ENCODE results near the gene PPIE. TPM values are rescaled to one million over a fixed set of nuclear protein-coding genes. Genes with fewer than 3 reads are reported as not detected.
A peak's percentile ranks its signal among the peaks of the same experiment; 100 is the strongest.
"Not testable (repeated sequence)": the region's sequence is repeated elsewhere in the genome, so short reads cannot be mapped to it uniquely, and the experiment has no call there.

The PPIE gene
- total RNA-seq, 1 donor from 2014 or later = 67.1 TPM

- DNase-seq (ENCODE audit: low read depth) (no peak), FAIRE-seq (no peak)
- TF ChIP-seq CTCF (IDR thresholded peaks at IDR 0.05; ENCODE audit: insufficient read depth, low read length, severe bottlenecking) = no peak
- no peak overlapping the region for H3K4me3 ChIP-seq (ENCODE audit: low read depth, low read length)
- H3K36me3 ChIP-seq (ENCODE audit: control insufficient read depth, insufficient read depth, low read length) = no peaks in the 10 kb centered on the region
- H3K27me3 ChIP-seq (ENCODE audit: control insufficient read depth, insufficient read depth, low read length) = peaks cover 9% of the 10 kb centered on the region
These were observed 53.2 kb downstream of the PPIE start for GRCh38 chr1:39791838-39792237.

GRCh38 chr1:39795651-39796050 is 57.0 kb downstream of the PPIE start:
- no peaks in the 10 kb centered on the region for H3K27me3 ChIP-seq (ENCODE audit: control insufficient read depth, insufficient read depth, low read length)
- no peak for TF ChIP-seq CTCF (IDR thresholded peaks at IDR 0.05; ENCODE audit: insufficient read depth, low read length, severe bottlenecking)
- H3K4me3 ChIP-seq (ENCODE audit: low read depth, low read length) = no peak overlapping the region
- no peak for DNase-seq (ENCODE audit: low read depth)
- H3K36me3 ChIP-seq (ENCODE audit: control insufficient read depth, insufficient read depth, low read length) = no peaks in the 10 kb centered on the region
- no peak for FAIRE-seq

GRCh38 chr1:39798859-39799769 is 60.4 kb downstream of the PPIE start:
- DNase-seq (ENCODE audit: low read depth) (peak; percentile 65), FAIRE-seq (peak; percentile 92)
- not testable (repeated sequence) for H3K4me3 ChIP-seq (ENCODE audit: low read depth, low read length); H3K36me3 ChIP-seq (ENCODE audit: control insufficient read depth, insufficient read depth, low read length); H3K27me3 ChIP-seq (ENCODE audit: control insufficient read depth, insufficient read depth, low read length)
- peak; percentile 41 for TF ChIP-seq CTCF (IDR thresholded peaks at IDR 0.05; ENCODE audit: insufficient read depth, low read length, severe bottlenecking)

GRCh38 chr1:39799770-39800470 is 61.2 kb downstream of the PPIE start:
- DNase-seq (ENCODE audit: low read depth) = peak; percentile 97
- TF ChIP-seq CTCF (IDR thresholded peaks at IDR 0.05; ENCODE audit: insufficient read depth, low read length, severe bottlenecking) = peak; percentile 72
- no peak for FAIRE-seq
- Histone ChIP-seq H3K36me3 (ENCODE audit: control insufficient read depth, insufficient read depth, low read length) (no peaks in the 10 kb centered on the region), H3K4me3 (ENCODE audit: low read depth, low read length) (no peak overlapping the region), H3K27me3 (ENCODE audit: control insufficient read depth, insufficient read depth, low read length) (no peaks in the 10 kb centered on the region)

GRCh38 chr1:39800471-39800835 is 61.8 kb downstream of the PPIE start:
- Histone ChIP-seq H3K4me3 (ENCODE audit: low read depth, low read length) (no peak overlapping the region), H3K27me3 (ENCODE audit: control insufficient read depth, insufficient read depth, low read length) (no peaks in the 10 kb centered on the region), H3K36me3 (ENCODE audit: control insufficient read depth, insufficient read depth, low read length) (no peaks in the 10 kb centered on the region)
- TF ChIP-seq CTCF (IDR thresholded peaks at IDR 0.05; ENCODE audit: insufficient read depth, low read length, severe bottlenecking) = no peak
- FAIRE-seq (no peak), DNase-seq (ENCODE audit: low read depth) (peak; percentile 86)

All from bronchial epithelial cell (primary cell).